Activated CD4-positive, alpha-beta T cell treated with anti-CD3 and anti-CD28 coated beads, Interleukin-2, amount 10 ng/mL, durations not matched to agents 24 days and 14 days (primary cell): ENCODE measurements around the gene SOX1. TPM values are rescaled to one million over a fixed set of nuclear protein-coding genes. Genes with fewer than 3 reads are reported as not detected.
A peak's percentile ranks its signal among the peaks of the same experiment; 100 is the strongest.

ENCODE experiments used
- DNase-seq: peaks from one replicate; pipeline ENCODE4 v3.0.0; 2022
- H3K27ac Mint-ChIP-seq: one replicate; pipeline ENCODE4 v1.8.0; 2022; ENCODE audit warnings: mild to moderate bottlenecking, mixed read lengths
- H3K27me3 Mint-ChIP-seq: one replicate; pipeline ENCODE4 v1.8.0; 2022; ENCODE audit warnings: mixed read lengths
- H3K36me3 Mint-ChIP-seq: one replicate; pipeline ENCODE4 v1.8.0; 2022; ENCODE audit warnings: low read depth, mild to moderate bottlenecking, mixed read lengths
- H3K4me1 Mint-ChIP-seq: one replicate; pipeline ENCODE4 v1.8.0; 2021; ENCODE audit warnings: mixed read lengths
- H3K4me3 Mint-ChIP-seq: one replicate; pipeline ENCODE4 v1.8.0; 2022; ENCODE audit warnings: mild to moderate bottlenecking, moderate library complexity, mixed read lengths
- H3K9me3 Mint-ChIP-seq: one replicate; pipeline ENCODE4 v1.8.0; 2021; ENCODE audit warnings: mixed read lengths
- intact Hi-C: fragments of 100-400 bp; cut with micrococcal nuclease; formaldehyde crosslinking; loops from one replicate; pipeline ENCODE4 v1.15.1; 2023
- total RNA-seq: library from RNA; stranded (reverse); gene quantifications from 2 replicates; pipeline ENCODE4 v1.2.3, GENCODE V29; 2022

The SOX1 gene
- total RNA-seq, 1 donor from 2014 or later: not detected

- no peak overlapping the region for H3K4me3 Mint-ChIP-seq
- peak overlapping the region; percentile 51 for H3K27ac Mint-ChIP-seq
- H3K27me3 Mint-ChIP-seq: peaks cover 66% of the 10 kb centered on the region
- H3K9me3 Mint-ChIP-seq: peaks cover 8% of the 10 kb centered on the region
- DNase-seq: no peak
- intact Hi-C loops: loop anchor here (2.0 to 10.0 kb wide), 2 partner anchors 16 to 50 kb away; no protein-coding TSS in a partner anchor
- H3K36me3 Mint-ChIP-seq: peaks cover 5% of the 10 kb centered on the region
- H3K4me1 Mint-ChIP-seq: peaks cover 2% of the 10 kb centered on the region
Observed at GRCh38 chr13:112055036-112055914, 11.7 kb upstream of the SOX1 start.

GRCh38 chr13:112055915-112056269 lies 11.1 kb upstream of the SOX1 start:
- intact Hi-C loops: loop anchor here (2.0 to 10.0 kb wide), 2 partner anchors 15 to 49 kb away; no protein-coding TSS in a partner anchor
- Mint-ChIP-seq H3K9me3 (peaks cover 8% of the 10 kb centered on the region), H3K4me1 (peaks cover 2% of the 10 kb centered on the region), H3K4me3 (no peak overlapping the region), H3K36me3 (peaks cover 8% of the 10 kb centered on the region), H3K27me3 (peaks cover 68% of the 10 kb centered on the region), H3K27ac (no peak overlapping the region)
- DNase-seq: no peak

- H3K9me3 Mint-ChIP-seq: peaks cover 8% of the 10 kb centered on the region
- no peak overlapping the region for H3K27ac Mint-ChIP-seq
- H3K27me3 Mint-ChIP-seq: peaks cover 68% of the 10 kb centered on the region
- H3K36me3 Mint-ChIP-seq: peaks cover 8% of the 10 kb centered on the region
- H3K4me3 Mint-ChIP-seq: no peak overlapping the region
- H3K4me1 Mint-ChIP-seq: peaks cover 2% of the 10 kb centered on the region
- intact Hi-C loops: loop anchor here (10.0 kb wide), 1 partner anchor 48 kb away; no protein-coding TSS in a partner anchor
- DNase-seq: peak; percentile 50
Observed at GRCh38 chr13:112056284-112056727, 10.6 kb upstream of the SOX1 start.

GRCh38 chr13:112056739-112057438 lies 10.1 kb upstream of the SOX1 start:
- Mint-ChIP-seq H3K4me3 (no peak overlapping the region), H3K27me3 (peaks cover 67% of the 10 kb centered on the region), H3K27ac (no peak overlapping the region), H3K9me3 (peaks cover 10% of the 10 kb centered on the region), H3K36me3 (peaks cover 8% of the 10 kb centered on the region), H3K4me1 (peaks cover 2% of the 10 kb centered on the region)
- DNase-seq: peak; percentile 49
- intact Hi-C loops: loop anchor here (10.0 kb wide), 1 partner anchor 48 kb away; no protein-coding TSS in a partner anchor

GRCh38 chr13:112057439-112057735 lies 9.6 kb upstream of the SOX1 start:
- H3K9me3 Mint-ChIP-seq: peaks cover 7% of the 10 kb centered on the region
- H3K4me1 Mint-ChIP-seq: peaks cover 2% of the 10 kb centered on the region
- peaks cover 67% of the 10 kb centered on the region for H3K27me3 Mint-ChIP-seq
- no peak overlapping the region for H3K27ac Mint-ChIP-seq
- intact Hi-C loops: loop anchor here (10.0 kb wide), 1 partner anchor 47 kb away; no protein-coding TSS in a partner anchor
- no peak overlapping the region for H3K4me3 Mint-ChIP-seq
- DNase-seq: no peak
- H3K36me3 Mint-ChIP-seq: peaks cover 8% of the 10 kb centered on the region

- H3K4me3 Mint-ChIP-seq: no peak overlapping the region
- peak; percentile 58 for DNase-seq
- peaks cover 8% of the 10 kb centered on the region for H3K36me3 Mint-ChIP-seq
- intact Hi-C loops: loop anchor here (10.0 kb wide), 1 partner anchor 47 kb away; no protein-coding TSS in a partner anchor
- peaks cover 7% of the 10 kb centered on the region for H3K9me3 Mint-ChIP-seq
- peaks cover 2% of the 10 kb centered on the region for H3K4me1 Mint-ChIP-seq
- H3K27ac Mint-ChIP-seq: no peak overlapping the region
- peaks cover 68% of the 10 kb centered on the region for H3K27me3 Mint-ChIP-seq
Observed at GRCh38 chr13:112057736-112058518, 9.0 kb upstream of the SOX1 start.

- peaks cover 5% of the 10 kb centered on the region for H3K4me1 Mint-ChIP-seq
- H3K36me3 Mint-ChIP-seq: peaks cover 10% of the 10 kb centered on the region
- H3K4me3 Mint-ChIP-seq: no peak overlapping the region
- peaks cover 67% of the 10 kb centered on the region for H3K27me3 Mint-ChIP-seq
- H3K9me3 Mint-ChIP-seq: peaks cover 2% of the 10 kb centered on the region
- no peak overlapping the region for H3K27ac Mint-ChIP-seq
- no peak for DNase-seq
- intact Hi-C loops: loop anchor here (10.0 kb wide), 1 partner anchor 46 kb away; no protein-coding TSS in a partner anchor
Observed at GRCh38 chr13:112058519-112058873, 8.5 kb upstream of the SOX1 start.

GRCh38 chr13:112058941-112059340 lies 8.0 kb upstream of the SOX1 start:
- intact Hi-C loops: loop anchor here (10.0 kb wide), 1 partner anchor 46 kb away; no protein-coding TSS in a partner anchor
- Mint-ChIP-seq H3K4me3 (no peak overlapping the region), H3K36me3 (peaks cover 10% of the 10 kb centered on the region), H3K4me1 (peaks cover 5% of the 10 kb centered on the region), H3K9me3 (peaks cover 2% of the 10 kb centered on the region), H3K27me3 (peaks cover 70% of the 10 kb centered on the region), H3K27ac (no peak overlapping the region)
- no peak for DNase-seq

GRCh38 chr13:112059457-112060281 lies 7.3 kb upstream of the SOX1 start:
- H3K4me3 Mint-ChIP-seq: no peak overlapping the region
- no peak overlapping the region for H3K27ac Mint-ChIP-seq
- no peak for DNase-seq
- H3K9me3 Mint-ChIP-seq: peaks cover 2% of the 10 kb centered on the region
- intact Hi-C loops: loop anchor here (10.0 kb wide), 2 partner anchors 45 to 945 kb away; partner anchors contain the start of gene ARHGEF7
- peaks cover 5% of the 10 kb centered on the region for H3K4me1 Mint-ChIP-seq
- H3K36me3 Mint-ChIP-seq: peaks cover 10% of the 10 kb centered on the region
- H3K27me3 Mint-ChIP-seq: peaks cover 72% of the 10 kb centered on the region

- Mint-ChIP-seq H3K27ac (peak overlapping the region; percentile 15), H3K36me3 (peaks cover 6% of the 10 kb centered on the region), H3K4me1 (peaks cover 3% of the 10 kb centered on the region), H3K9me3 (peaks cover 6% of the 10 kb centered on the region), H3K4me3 (no peak overlapping the region), H3K27me3 (peaks cover 71% of the 10 kb centered on the region)
- intact Hi-C loops: loop anchor here (10.0 kb wide), 1 partner anchor 946 kb away; the partner anchor contains the start of gene ARHGEF7
- no peak for DNase-seq
Observed at GRCh38 chr13:112060282-112060830, 6.6 kb upstream of the SOX1 start.

- Mint-ChIP-seq H3K27me3 (peaks cover 75% of the 10 kb centered on the region), H3K27ac (no peak overlapping the region), H3K9me3 (peaks cover 7% of the 10 kb centered on the region), H3K36me3 (peaks cover 6% of the 10 kb centered on the region), H3K4me3 (no peak overlapping the region), H3K4me1 (peaks cover 3% of the 10 kb centered on the region)
- DNase-seq: no peak
- intact Hi-C loops: loop anchor here (10.0 kb wide), 1 partner anchor 946 kb away; the partner anchor contains the start of gene ARHGEF7
Observed at GRCh38 chr13:112060899-112061366, 6.0 kb upstream of the SOX1 start.

- Mint-ChIP-seq H3K9me3 (peaks cover 7% of the 10 kb centered on the region), H3K4me1 (peaks cover 3% of the 10 kb centered on the region), H3K27me3 (peaks cover 78% of the 10 kb centered on the region), H3K27ac (peak overlapping the region; percentile 4), H3K36me3 (peaks cover 7% of the 10 kb centered on the region), H3K4me3 (no peak overlapping the region)
- DNase-seq: no peak
- intact Hi-C loops: loop anchor here (10.0 kb wide), 1 partner anchor 947 kb away; the partner anchor contains the start of gene ARHGEF7
Observed at GRCh38 chr13:112061367-112062061, 5.4 kb upstream of the SOX1 start.
